ENCODE results near the gene ARMC3.

Gene ARMC3

GRCh38 chr10:23078114-23078513 is 150.3 kb downstream of the ARMC3 start:
- Mint-ChIP-seq H3K4me1 (no peaks in the 10 kb centered on the region), H3K27ac (ENCODE audit: low read depth) (no peak overlapping the region), H3K9me3 (no peaks in the 10 kb centered on the region), H3K4me3 (no peak overlapping the region), H3K36me3 (ENCODE audit: insufficient read depth) (no peaks in the 10 kb centered on the region), H3K27me3 (peaks cover 84% of the 10 kb centered on the region)
- DNase-seq (ENCODE audit: low spot score in 2 of 2) (no peak), ATAC-seq (replicated peaks; ENCODE audit: extremely low read depth, poor library complexity, severe bottlenecking) (no peak)

DNA sequence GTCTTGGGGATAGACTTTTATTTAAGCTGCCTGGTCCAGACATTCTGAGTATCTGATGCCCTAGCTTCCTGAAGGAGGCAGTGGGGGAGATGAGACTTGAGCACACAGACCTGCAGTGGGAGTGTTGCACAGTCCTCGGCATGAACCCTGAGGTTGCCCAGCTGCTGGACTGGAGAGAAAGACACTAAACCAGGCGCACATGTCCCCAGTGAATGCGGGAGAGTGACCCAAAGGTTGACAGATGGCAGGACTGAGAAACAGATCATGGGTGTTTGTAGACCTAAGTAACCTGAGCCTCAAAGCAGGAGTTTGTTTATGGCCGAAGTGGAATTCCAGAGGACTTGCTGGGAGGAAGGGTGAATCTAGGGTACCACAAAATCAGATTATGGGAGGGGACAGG is 151.8 kb downstream of the ARMC3 start:
- no peak for DNase-seq (ENCODE audit: low spot score in 2 of 2)
- no peak overlapping the region for H3K4me3 Mint-ChIP-seq
- H3K27ac Mint-ChIP-seq (ENCODE audit: low read depth): no peak overlapping the region
- no peaks in the 10 kb centered on the region for H3K9me3 Mint-ChIP-seq
- no peak for ATAC-seq (replicated peaks; ENCODE audit: extremely low read depth, poor library complexity, severe bottlenecking)
- no peaks in the 10 kb centered on the region for H3K4me1 Mint-ChIP-seq
- H3K36me3 Mint-ChIP-seq (ENCODE audit: insufficient read depth): no peaks in the 10 kb centered on the region
- H3K27me3 Mint-ChIP-seq: peaks cover 85% of the 10 kb centered on the region

DNA sequence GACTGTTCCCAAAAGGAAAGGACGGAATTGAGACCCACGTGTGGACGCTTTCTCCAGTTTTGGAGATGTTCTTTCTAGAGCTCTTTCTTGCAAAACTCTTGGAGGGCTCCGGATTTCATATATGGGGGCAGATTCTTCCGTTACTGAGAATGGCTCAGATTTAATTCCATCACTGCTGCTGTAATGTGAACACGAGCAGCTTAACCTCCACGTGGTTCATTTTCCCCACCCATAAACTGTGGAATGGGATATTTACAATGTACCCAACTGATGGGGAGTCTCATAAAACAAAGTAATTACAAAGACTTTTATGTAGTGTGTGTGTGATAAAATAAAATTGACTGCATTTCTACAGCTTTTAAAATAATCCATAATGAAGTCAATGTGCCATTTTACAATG is 152.4 kb downstream of the ARMC3 start:
- DNase-seq (ENCODE audit: low spot score in 2 of 2) (no peak), ATAC-seq (replicated peaks; ENCODE audit: extremely low read depth, poor library complexity, severe bottlenecking) (no peak)
- H3K27me3 Mint-ChIP-seq: peaks cover 79% of the 10 kb centered on the region
- H3K36me3 Mint-ChIP-seq (ENCODE audit: insufficient read depth): no peaks in the 10 kb centered on the region
- H3K27ac Mint-ChIP-seq (ENCODE audit: low read depth): no peak overlapping the region
- no peak overlapping the region for H3K4me3 Mint-ChIP-seq
- H3K4me1 Mint-ChIP-seq: no peaks in the 10 kb centered on the region
- H3K9me3 Mint-ChIP-seq: no peaks in the 10 kb centered on the region

- no peak overlapping the region for H3K27ac Mint-ChIP-seq (ENCODE audit: low read depth)
- peaks cover 73% of the 10 kb centered on the region for H3K27me3 Mint-ChIP-seq
- DNase-seq (ENCODE audit: low spot score in 2 of 2) (no peak), ATAC-seq (replicated peaks; ENCODE audit: extremely low read depth, poor library complexity, severe bottlenecking) (no peak)
- H3K9me3 Mint-ChIP-seq: no peaks in the 10 kb centered on the region
- no peaks in the 10 kb centered on the region for H3K4me1 Mint-ChIP-seq
- H3K36me3 Mint-ChIP-seq (ENCODE audit: insufficient read depth): no peaks in the 10 kb centered on the region
- no peak overlapping the region for H3K4me3 Mint-ChIP-seq
Measured at GRCh38 chr10:23081221-23081750, 153.4 kb downstream of the ARMC3 start.

DNA sequence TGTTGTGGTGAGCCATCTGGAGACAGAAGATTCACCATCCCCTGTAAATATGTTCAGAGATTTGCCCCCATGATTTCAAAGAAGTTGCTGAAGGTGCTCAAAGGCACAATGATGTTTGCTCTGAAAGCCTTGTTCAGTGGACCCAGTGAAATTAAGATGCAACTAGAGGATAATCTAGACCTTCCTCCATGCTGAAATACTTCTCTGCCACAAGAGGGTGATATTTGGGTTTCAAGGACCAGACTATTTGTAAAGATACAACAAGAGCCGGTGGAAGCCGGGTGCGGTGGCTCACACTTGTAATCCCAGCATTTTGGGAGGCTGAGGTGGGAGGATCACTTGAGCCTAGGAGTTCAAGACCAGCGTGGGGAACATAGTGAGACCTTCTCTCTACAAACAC is 154.0 kb downstream of the ARMC3 start:
- DNase-seq (ENCODE audit: low spot score in 2 of 2): no peak
- Mint-ChIP-seq H3K4me1 (no peaks in the 10 kb centered on the region), H3K27ac (ENCODE audit: low read depth) (no peak overlapping the region), H3K4me3 (no peak overlapping the region), H3K9me3 (no peaks in the 10 kb centered on the region), H3K27me3 (peaks cover 69% of the 10 kb centered on the region), H3K36me3 (ENCODE audit: insufficient read depth) (no peaks in the 10 kb centered on the region)
- ATAC-seq (replicated peaks; ENCODE audit: extremely low read depth, poor library complexity, severe bottlenecking): no peak

Measured in central memory CD8-positive, alpha-beta T cell (primary cell).